Activated naive CD8-positive, alpha-beta T cell treated with anti-CD3 and anti-CD28 coated beads, Interleukin-2, amount 50 U/mL, for 24 hours (primary cell): ENCODE results near the gene SLCO6A1.
"Not testable (repeated sequence)": the region's sequence is repeated elsewhere in the genome, so short reads cannot be mapped to it uniquely, and the experiment has no call there.

Experiments used
- ATAC-seq: fragments of 150-1000 bp; cut with Tn5 transposase; one replicate; pipeline ENCODE4 v1.10.0; 2021
- DNase-seq: peaks from one replicate; pipeline ENCODE4 v3.0.0; 2021
- H3K27ac Mint-ChIP-seq: one replicate; pipeline ENCODE4 v1.8.0; 2021; ENCODE audit warnings: mild to moderate bottlenecking, mixed read lengths
- H3K27me3 Mint-ChIP-seq: one replicate; pipeline ENCODE4 v1.8.0; 2021; ENCODE audit warnings: mixed read lengths
- H3K36me3 Mint-ChIP-seq: one replicate; pipeline ENCODE4 v1.8.0; 2021; ENCODE audit warnings: low read depth, mixed read lengths
- H3K4me1 Mint-ChIP-seq: one replicate; pipeline ENCODE4 v1.8.0; 2021; ENCODE audit warnings: mixed read lengths
- H3K4me3 Mint-ChIP-seq: one replicate; pipeline ENCODE4 v1.8.0; 2021; ENCODE audit warnings: mild to moderate bottlenecking, moderate library complexity, mixed read lengths
- H3K9me3 Mint-ChIP-seq: one replicate; pipeline ENCODE4 v1.8.0; 2021; ENCODE audit warnings: mixed read lengths

SLCO6A1 gene

DNA sequence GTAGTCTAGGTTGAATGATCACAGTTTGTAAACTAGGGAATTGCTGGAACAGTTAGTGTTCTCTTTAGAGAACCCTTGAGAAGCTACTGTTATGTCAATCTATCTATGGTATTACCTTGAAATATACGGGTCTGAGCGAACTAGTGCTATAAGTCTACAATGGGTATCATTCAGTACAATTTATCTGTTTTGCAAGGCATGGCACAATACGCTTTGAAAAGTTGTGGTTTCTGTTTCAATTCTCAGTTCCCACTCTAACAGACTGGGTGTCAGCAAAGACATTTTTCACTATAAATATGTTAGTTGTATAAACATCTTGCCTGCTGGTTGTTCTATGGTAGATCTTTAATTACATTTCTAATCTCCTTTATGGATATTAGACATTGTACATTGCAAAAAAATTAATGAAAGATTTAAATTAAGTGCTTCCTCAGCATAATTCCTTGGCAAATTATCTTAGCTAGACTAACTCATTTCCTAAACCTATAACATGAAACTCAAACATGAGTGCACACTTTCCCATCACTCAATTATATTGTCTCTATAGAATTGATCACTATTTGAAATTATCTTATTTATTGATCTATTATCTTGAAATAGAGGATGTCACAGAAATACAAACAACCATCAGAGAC is 24.9 kb upstream of the SLCO6A1 start:
- ATAC-seq (no peak), DNase-seq (no peak)
- H3K27me3 Mint-ChIP-seq = peaks cover 3% of the 10 kb centered on the region
- H3K4me3 Mint-ChIP-seq = no peak overlapping the region
- H3K9me3 Mint-ChIP-seq = peaks cover 7% of the 10 kb centered on the region
- H3K4me1 Mint-ChIP-seq = peaks cover 3% of the 10 kb centered on the region
- no peak overlapping the region for H3K27ac Mint-ChIP-seq
- no peaks in the 10 kb centered on the region for H3K36me3 Mint-ChIP-seq

- no peaks in the 10 kb centered on the region for H3K4me1 Mint-ChIP-seq
- H3K36me3 Mint-ChIP-seq = no peaks in the 10 kb centered on the region
- ATAC-seq (no peak), DNase-seq (no peak)
- no peaks in the 10 kb centered on the region for H3K9me3 Mint-ChIP-seq
- no peak overlapping the region for H3K27ac Mint-ChIP-seq
- H3K4me3 Mint-ChIP-seq = no peak overlapping the region
- peaks cover 2% of the 10 kb centered on the region for H3K27me3 Mint-ChIP-seq
Observed at GRCh38 chr5:102511666-102512065, 12.9 kb upstream of the SLCO6A1 start.

DNA sequence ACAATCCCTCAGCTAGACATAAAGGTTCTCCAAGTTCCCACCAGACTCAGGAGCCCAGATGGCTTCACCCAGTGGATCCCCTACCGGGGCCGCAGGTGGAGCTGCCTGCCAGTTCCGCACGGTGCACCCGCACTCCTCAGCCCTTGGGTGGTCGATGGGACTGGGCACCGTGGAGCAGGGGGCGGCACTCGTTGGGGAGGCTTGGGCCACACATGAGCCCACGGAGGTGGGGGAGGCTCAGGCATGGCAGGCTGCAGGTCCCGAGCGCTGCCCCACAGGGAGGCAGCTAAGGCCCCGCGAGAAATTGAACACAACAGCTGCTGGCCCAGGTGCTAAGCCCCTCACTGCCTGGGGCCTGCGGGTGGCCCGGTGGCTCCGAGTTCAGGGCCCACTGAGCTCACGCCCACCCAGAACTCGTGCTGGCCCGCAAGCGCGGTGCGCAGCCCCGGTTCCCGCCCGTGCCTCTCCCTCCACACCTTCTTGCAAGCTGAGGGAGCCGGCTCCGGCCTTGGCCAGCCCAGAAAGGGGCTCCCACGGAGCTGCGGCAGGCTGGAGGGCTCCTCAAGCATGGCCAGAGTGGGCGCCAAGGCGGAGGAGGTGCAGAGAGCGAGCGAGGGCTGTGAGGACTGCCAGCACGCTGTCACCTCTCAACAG is 7.4 kb downstream of the SLCO6A1 start:
- not testable (repeated sequence) for H3K27me3 Mint-ChIP-seq, DNase-seq, H3K27ac Mint-ChIP-seq, H3K36me3 Mint-ChIP-seq, H3K4me3 Mint-ChIP-seq, H3K9me3 Mint-ChIP-seq, ATAC-seq, H3K4me1 Mint-ChIP-seq

DNA sequence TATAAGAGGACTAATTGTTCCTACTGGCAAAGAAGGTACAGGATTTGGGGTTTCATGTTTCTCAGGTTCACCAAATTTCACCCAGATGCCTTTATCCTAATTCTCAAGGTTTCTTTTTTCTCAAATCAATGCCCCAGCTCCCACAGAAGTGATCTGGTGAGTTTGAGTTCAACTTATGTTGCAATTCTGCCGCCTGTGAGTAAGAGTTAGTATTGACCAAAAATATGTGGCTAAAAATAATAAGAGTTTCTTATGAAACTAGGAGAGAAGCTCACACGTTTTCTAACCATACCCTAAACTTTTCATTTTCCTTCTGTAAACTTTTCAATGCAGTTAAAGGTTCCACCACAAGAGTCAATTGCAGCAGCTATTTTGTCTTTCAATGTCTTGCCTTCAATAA is 15.1 kb downstream of the SLCO6A1 start:
- no peak for DNase-seq
- no peaks in the 10 kb centered on the region for H3K36me3 Mint-ChIP-seq

DNA sequence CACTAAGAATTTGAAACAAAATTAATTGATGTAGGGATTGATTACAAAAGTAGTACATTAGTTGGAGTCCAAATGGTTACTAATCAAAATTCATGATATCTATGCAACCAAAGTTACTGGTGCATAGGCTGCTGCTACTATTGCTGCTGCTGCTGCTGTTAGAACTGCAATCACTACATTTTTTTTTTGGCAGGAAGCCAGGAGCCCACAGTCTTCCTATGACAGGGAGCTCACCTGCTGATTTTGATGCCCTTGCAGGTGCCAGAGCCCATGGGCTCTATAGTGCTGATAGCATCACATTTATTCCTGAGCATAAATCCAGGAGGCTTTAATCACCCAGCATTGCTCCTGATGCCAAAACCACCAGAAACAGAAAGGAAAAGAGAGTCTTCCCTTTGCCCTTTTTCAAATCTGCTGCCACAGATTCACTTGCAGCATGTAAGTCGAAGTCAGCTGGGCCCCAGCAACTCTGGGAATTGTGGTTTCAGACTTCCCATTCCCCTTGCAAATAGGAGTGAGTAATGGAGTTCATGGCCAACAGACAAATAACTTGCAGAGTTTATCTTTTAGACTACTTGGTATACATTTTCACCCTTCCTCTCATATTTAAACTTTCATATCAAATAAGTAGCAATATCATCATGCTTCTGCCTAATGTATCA is 17.6 kb downstream of the SLCO6A1 start:
- peaks cover 3% of the 10 kb centered on the region for H3K27me3 Mint-ChIP-seq
- ATAC-seq (no peak), DNase-seq (no peak)
- H3K36me3 Mint-ChIP-seq = no peaks in the 10 kb centered on the region
- H3K27ac Mint-ChIP-seq = no peak overlapping the region
- no peaks in the 10 kb centered on the region for H3K9me3 Mint-ChIP-seq
- H3K4me3 Mint-ChIP-seq = no peak overlapping the region
- no peaks in the 10 kb centered on the region for H3K4me1 Mint-ChIP-seq

More for the DNA sequence above, 15.1 kb downstream of the SLCO6A1 start:
- Mint-ChIP-seq H3K9me3 (no peaks in the 10 kb centered on the region), H3K4me3 (no peak overlapping the region), H3K27me3 (peaks cover 3% of the 10 kb centered on the region), H3K4me1 (no peaks in the 10 kb centered on the region), H3K27ac (no peak overlapping the region)
- ATAC-seq = no peak

GRCh38 chr5:102453716-102454115 is 45.1 kb downstream of the SLCO6A1 start:
- H3K27me3 Mint-ChIP-seq = peaks cover 4% of the 10 kb centered on the region
- no peaks in the 10 kb centered on the region for H3K4me1 Mint-ChIP-seq
- no peaks in the 10 kb centered on the region for H3K9me3 Mint-ChIP-seq
- DNase-seq (no peak), ATAC-seq (no peak)
- no peaks in the 10 kb centered on the region for H3K36me3 Mint-ChIP-seq
- no peak overlapping the region for H3K27ac Mint-ChIP-seq
- H3K4me3 Mint-ChIP-seq = no peak overlapping the region

DNA sequence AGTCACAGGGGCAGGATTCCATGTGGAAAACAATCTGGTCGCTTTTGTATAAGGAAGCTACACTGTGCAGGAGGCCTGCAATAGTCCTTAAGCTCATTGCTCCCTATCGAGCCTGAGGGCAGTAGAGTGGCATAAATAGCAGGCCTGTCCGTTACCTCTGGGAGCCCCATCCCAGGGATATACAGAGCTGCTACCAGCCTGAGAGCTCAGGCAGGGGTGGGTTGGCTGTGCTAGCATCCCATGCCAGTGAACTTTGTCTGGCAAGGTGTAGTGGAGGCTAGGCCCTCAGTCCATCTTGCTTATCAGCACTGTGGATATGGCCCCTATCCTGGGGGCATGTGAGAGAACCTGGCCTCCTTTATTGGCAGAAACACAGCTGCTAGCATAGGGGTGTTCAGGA is 47.7 kb downstream of the SLCO6A1 start:
- H3K9me3 Mint-ChIP-seq = no peaks in the 10 kb centered on the region
- no peak for DNase-seq

DNA sequence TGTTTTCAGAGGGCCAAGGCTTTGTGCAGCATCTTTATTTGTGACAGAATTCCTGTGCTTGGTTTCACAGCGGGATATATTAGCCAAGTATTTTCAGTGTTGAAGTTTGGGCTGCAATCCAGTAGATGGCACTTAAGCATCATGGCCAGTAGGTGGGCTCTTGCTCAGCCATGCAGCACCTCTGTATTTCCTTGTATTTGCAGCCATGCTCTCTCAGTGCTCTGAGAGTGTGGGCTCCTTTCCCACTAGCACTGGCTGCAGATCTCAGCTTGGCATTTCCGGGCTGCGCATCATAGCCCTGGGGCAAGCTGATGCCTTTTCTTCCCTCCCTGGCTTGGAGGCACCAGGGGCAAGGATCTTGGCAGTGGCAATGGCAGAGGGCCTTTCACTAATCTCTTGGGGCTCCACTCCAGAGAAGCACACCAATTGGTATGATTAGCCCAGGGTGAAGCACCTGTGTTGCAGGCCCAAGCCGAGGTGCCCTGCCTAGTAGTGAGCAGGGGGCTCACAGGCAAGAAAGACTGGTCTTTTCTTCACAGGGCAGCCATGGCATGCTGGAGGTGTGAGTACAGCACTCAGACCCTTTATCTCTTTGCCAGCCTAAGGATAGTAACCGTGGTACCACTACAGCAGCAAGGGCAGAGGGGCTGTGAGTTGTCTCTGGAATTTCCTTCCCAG is 48.3 kb downstream of the SLCO6A1 start:
- ATAC-seq = no peak

More for the DNA sequence above, 47.7 kb downstream of the SLCO6A1 start:
- Mint-ChIP-seq H3K27me3 (peaks cover 3% of the 10 kb centered on the region), H3K27ac (no peak overlapping the region), H3K36me3 (no peaks in the 10 kb centered on the region), H3K4me1 (no peaks in the 10 kb centered on the region), H3K4me3 (no peak overlapping the region)
- ATAC-seq = no peak

DNA sequence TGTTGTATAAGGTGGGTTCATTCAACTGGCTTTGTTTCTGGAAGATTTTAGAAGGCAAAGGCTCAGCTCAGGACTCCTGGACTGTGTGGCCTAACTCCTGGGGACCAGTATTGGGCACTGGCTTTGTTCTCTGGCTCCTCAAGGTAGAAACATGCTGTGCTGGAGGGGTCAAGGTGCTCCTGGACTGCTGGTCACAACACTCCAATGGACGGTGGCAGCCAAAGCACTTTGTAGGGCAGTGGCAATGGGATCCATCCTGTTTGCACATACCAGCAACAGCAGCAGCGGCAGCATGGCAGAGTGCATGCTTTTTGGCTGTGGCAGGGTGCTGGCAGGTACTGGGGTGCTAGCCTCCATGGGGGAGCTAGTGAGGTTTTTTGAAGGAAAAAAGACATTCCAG is 65.3 kb downstream of the SLCO6A1 start:
- Mint-ChIP-seq H3K27ac (no peak overlapping the region), H3K4me1 (no peaks in the 10 kb centered on the region), H3K27me3 (peaks cover 1% of the 10 kb centered on the region), H3K36me3 (no peaks in the 10 kb centered on the region), H3K9me3 (peaks cover 12% of the 10 kb centered on the region), H3K4me3 (no peak overlapping the region)
- ATAC-seq (no peak), DNase-seq (no peak)

More for the DNA sequence above, 48.3 kb downstream of the SLCO6A1 start:
- no peak overlapping the region for H3K27ac Mint-ChIP-seq
- no peaks in the 10 kb centered on the region for H3K4me1 Mint-ChIP-seq
- no peak for DNase-seq
- no peak overlapping the region for H3K4me3 Mint-ChIP-seq
- H3K9me3 Mint-ChIP-seq = no peaks in the 10 kb centered on the region
- H3K36me3 Mint-ChIP-seq = no peaks in the 10 kb centered on the region
- H3K27me3 Mint-ChIP-seq = peaks cover 3% of the 10 kb centered on the region

- Mint-ChIP-seq H3K4me1 (no peaks in the 10 kb centered on the region), H3K36me3 (no peaks in the 10 kb centered on the region), H3K4me3 (no peak overlapping the region), H3K27ac (no peak overlapping the region), H3K27me3 (peaks cover 2% of the 10 kb centered on the region), H3K9me3 (peaks cover 10% of the 10 kb centered on the region)
- ATAC-seq (no peak), DNase-seq (no peak)
Observed at GRCh38 chr5:102421647-102422046, 77.2 kb downstream of the SLCO6A1 start.

DNA sequence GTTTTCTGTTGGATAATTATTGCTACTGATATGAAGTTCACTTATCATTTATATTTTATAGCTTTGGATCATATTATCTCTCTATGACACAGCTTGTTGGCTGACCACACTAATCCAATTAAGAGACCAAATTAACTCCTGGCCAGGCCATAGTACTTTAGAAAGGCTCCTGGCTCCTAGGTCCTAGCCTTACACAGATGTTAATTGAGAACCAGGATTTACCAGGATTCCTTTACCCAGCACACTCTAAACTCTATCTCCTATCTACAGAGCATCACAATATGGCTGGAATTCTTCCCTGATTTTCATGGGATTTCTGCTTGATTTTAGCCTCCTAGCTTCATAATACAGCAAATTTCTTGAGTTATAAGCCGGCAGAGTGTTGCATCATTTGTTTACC is 80.3 kb downstream of the SLCO6A1 start:
- no peak overlapping the region for H3K4me3 Mint-ChIP-seq
- H3K9me3 Mint-ChIP-seq = peaks cover under 1% of the 10 kb centered on the region
- ATAC-seq (no peak), DNase-seq (no peak)
- H3K27ac Mint-ChIP-seq = no peak overlapping the region
- H3K36me3 Mint-ChIP-seq = no peaks in the 10 kb centered on the region
- H3K4me1 Mint-ChIP-seq = no peaks in the 10 kb centered on the region
- peaks cover 2% of the 10 kb centered on the region for H3K27me3 Mint-ChIP-seq

- Mint-ChIP-seq H3K36me3 (no peaks in the 10 kb centered on the region), H3K9me3 (no peaks in the 10 kb centered on the region), H3K27ac (no peak overlapping the region), H3K4me3 (no peak overlapping the region), H3K27me3 (no peaks in the 10 kb centered on the region), H3K4me1 (no peaks in the 10 kb centered on the region)
- ATAC-seq = no peak
- no peak for DNase-seq
Observed at GRCh38 chr5:102414448-102414847, 84.4 kb downstream of the SLCO6A1 start.

DNA sequence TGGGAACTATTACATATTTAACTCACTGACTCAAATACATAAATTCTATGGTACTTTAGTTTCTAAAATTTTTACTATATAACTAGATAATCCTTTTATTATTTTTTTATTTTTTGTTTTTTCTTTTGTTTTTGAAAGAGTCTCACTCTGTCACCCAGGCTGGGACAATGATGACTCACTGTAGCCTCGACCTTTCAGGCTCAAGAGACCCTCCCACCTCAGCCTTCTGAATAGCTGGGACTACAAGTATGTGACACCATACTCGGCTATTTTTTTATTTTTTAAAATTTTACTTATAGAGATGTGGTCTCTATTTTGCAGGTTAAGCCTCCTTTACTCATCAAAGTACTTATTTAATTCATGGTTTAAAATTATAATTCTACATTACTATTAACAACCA is 110.6 kb downstream of the SLCO6A1 start:
- no peak overlapping the region for H3K27ac Mint-ChIP-seq
- H3K4me1 Mint-ChIP-seq = no peaks in the 10 kb centered on the region
- no peaks in the 10 kb centered on the region for H3K36me3 Mint-ChIP-seq
- H3K4me3 Mint-ChIP-seq = no peak overlapping the region
- DNase-seq = no peak
- no peaks in the 10 kb centered on the region for H3K27me3 Mint-ChIP-seq
- H3K9me3 Mint-ChIP-seq = peaks cover 17% of the 10 kb centered on the region
- no peak for ATAC-seq

DNA sequence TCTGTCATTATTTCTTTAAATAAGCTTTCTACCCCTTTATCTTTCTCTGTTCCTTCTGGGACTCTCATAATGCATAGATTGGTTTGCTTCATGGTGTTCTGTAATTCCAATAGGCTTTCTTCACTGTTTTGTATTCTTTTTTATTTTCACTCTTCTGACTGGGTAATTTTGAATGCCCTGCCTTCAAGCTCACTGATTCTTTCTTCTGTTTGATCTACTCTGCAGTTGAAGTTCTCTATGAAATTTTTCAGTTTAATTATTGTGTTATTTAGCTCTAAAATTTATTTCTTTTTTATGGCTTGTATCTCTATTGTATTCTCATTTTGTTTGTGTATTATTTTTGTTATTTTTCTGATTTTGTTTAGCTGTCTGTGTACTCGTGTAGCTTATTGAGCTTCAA is 113.4 kb downstream of the SLCO6A1 start:
- DNase-seq = no peak
- H3K4me3 Mint-ChIP-seq = no peak overlapping the region
- no peaks in the 10 kb centered on the region for H3K27me3 Mint-ChIP-seq
- H3K4me1 Mint-ChIP-seq = no peaks in the 10 kb centered on the region
- H3K9me3 Mint-ChIP-seq = peaks cover 17% of the 10 kb centered on the region
- H3K27ac Mint-ChIP-seq = no peak overlapping the region
- no peaks in the 10 kb centered on the region for H3K36me3 Mint-ChIP-seq
- ATAC-seq = no peak

DNA sequence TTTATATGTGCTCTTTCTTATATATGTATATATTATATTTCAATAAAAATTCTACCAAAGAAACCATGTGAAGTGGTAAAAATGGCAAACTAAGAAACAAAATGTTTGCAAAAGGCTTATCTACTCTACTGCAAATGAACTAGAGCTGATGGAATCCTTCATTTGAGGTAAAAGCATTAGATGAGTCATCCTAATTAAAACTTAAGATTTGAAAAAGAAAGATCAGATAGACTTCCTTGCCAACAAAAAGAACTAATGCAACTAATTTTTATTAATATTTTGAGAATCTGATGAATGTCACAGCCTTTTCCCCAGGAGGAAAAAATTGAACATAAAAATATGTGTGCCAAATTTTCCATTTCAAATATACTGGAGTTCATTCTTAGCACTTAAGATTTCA is 118.6 kb downstream of the SLCO6A1 start:
- no peaks in the 10 kb centered on the region for H3K27me3 Mint-ChIP-seq
- H3K4me3 Mint-ChIP-seq = no peak overlapping the region
- no peak overlapping the region for H3K27ac Mint-ChIP-seq
- DNase-seq = no peak
- H3K9me3 Mint-ChIP-seq = peaks cover 9% of the 10 kb centered on the region
- H3K4me1 Mint-ChIP-seq = no peaks in the 10 kb centered on the region
- no peak for ATAC-seq
- H3K36me3 Mint-ChIP-seq = no peaks in the 10 kb centered on the region
